PC-3 (cell line): ENCODE data around the gene VPS37D. TPM values are rescaled to one million over a fixed set of nuclear protein-coding genes. Genes with fewer than 3 reads are reported as not detected.

ENCODE experiments used
- ATAC-seq: fragments of 200-7000 bp; cut with Tn5 transposase; 2 replicates; pipeline ENCODE4 v1.9.1; 2020; ENCODE audit warnings: mild to moderate bottlenecking, moderate library complexity
- BruUV-seq: library from RNA; stranded (reverse); fragments of 400-500 nt; replicated peaks from 2 replicates; lab custom pipeline; 2021; lab: Mats Ljungman, UMichigan
- CTCF ChIA-PET: fragments of 300-600 bp; sonication (Branson Sonifier 250); formaldehyde crosslinking; loops from one replicate; lab custom pipeline; 2022; ENCODE audit warnings: antibody characterized with exemption; lab: Charles Lee
- POLR2A ChIA-PET: fragments of 300-600 bp; sonication (Branson Sonifier 250); formaldehyde crosslinking; loops from one replicate; lab custom pipeline; 2022; ENCODE audit warnings: antibody characterized with exemption; ENCODE audit not compliant: unreplicated experiment; lab: Charles Lee
- DNase-seq: peaks from one replicate; pipeline ENCODE4 v3.0.0-alpha.2; 2015
- H2AFZ ChIP-seq: fragments of 300-600 bp; sonication (generic); 2 replicates; pipeline ENCODE4 v1.6.0; 2016; ENCODE audit warnings: antibody characterized with exemption, low read length
- H3F3A ChIP-seq: fragments of 300-600 bp; sonication (generic); one replicate; pipeline ENCODE4 v1.6.0; 2017; ENCODE audit warnings: antibody characterized with exemption, low read length, control low read depth, mild to moderate bottlenecking; ENCODE audit not compliant: unreplicated experiment
- H3K27ac ChIP-seq: fragments of 300-600 bp; sonication (generic); 2 replicates; pipeline ENCODE4 v1.5.1; 2016; ENCODE audit warnings: mild to moderate bottlenecking, low read length
- H3K27me3 ChIP-seq: fragments of 300-600 bp; sonication (generic); 2 replicates; pipeline ENCODE4 v1.6.1; 2016; ENCODE audit warnings: low read length, mixed read lengths
- H3K36me3 ChIP-seq: fragments of 300-600 bp; sonication (generic); 2 replicates; pipeline ENCODE4 v1.6.1; 2016; ENCODE audit warnings: low read depth, mixed run types, low read length, mixed read lengths
- H3K4me1 ChIP-seq: fragments of 300-600 bp; sonication (generic); 2 replicates; pipeline ENCODE4 v1.5.1; 2016; ENCODE audit warnings: low read length; ENCODE audit not compliant: insufficient read depth
- H3K4me2 ChIP-seq: fragments of 300-600 bp; sonication (generic); 2 replicates; pipeline ENCODE4 v1.6.0; 2016; ENCODE audit warnings: low read length
- H3K4me3 ChIP-seq: fragments of 300-600 bp; sonication (generic); 2 replicates; pipeline ENCODE4 v1.5.1; 2016; ENCODE audit warnings: mild to moderate bottlenecking, low read length, mixed read lengths
- H3K79me2 ChIP-seq: fragments of 300-600 bp; sonication (generic); 2 replicates; pipeline ENCODE4 v1.6.1; 2017; ENCODE audit warnings: low read length, mixed read lengths
- H3K9ac ChIP-seq: fragments of 300-600 bp; sonication (generic); 2 replicates; pipeline ENCODE4 v1.6.0; 2016; ENCODE audit warnings: mild to moderate bottlenecking, low read length
- H3K9me2 ChIP-seq: fragments of 300-600 bp; sonication (generic); replicated peaks from 2 replicates; pipeline ENCODE4 v1.6.1; 2016; ENCODE audit warnings: mixed run types, low read length, mixed read lengths
- H3K9me3 ChIP-seq: fragments of 300-600 bp; sonication (generic); 2 replicates; pipeline ENCODE4 v1.6.1; 2016; ENCODE audit warnings: low read length, mixed read lengths
- H4K20me1 ChIP-seq: fragments of 300-600 bp; sonication (generic); 2 replicates; pipeline ENCODE4 v1.6.1; 2016; ENCODE audit warnings: low read length, mixed read lengths
- EZH2 ChIP-seq: fragments of 300-600 bp; sonication (generic); IDR thresholded peaks from one replicate; pipeline ENCODE4 v1.6.1; 2017; ENCODE audit warnings: antibody characterized with exemption, mild to moderate bottlenecking, low read length; ENCODE audit not compliant: unreplicated experiment
- EZH2phosphoT487 ChIP-seq: fragments of 300-600 bp; sonication (generic); IDR thresholded peaks from 2 replicates; pipeline ENCODE4 v1.6.1; 2018; ENCODE audit warnings: mild to moderate bottlenecking, antibody characterized with exemption, low read length, borderline replicate concordance
- intact Hi-C: fragments of 100-400 bp; cut with micrococcal nuclease; formaldehyde crosslinking; loops from 2 replicates; pipeline ENCODE4 v1.9.0; 2023
- total RNA-seq: library from RNA; depleted of rRNA; stranded (reverse); fragments of >200 nt; gene quantifications from 2 replicates; pipeline ENCODE4 v1.2.3, GENCODE V29; 2014
- TF ChIP-seq, protein P1 (sequence below): fragments of 300-600 bp; sonication (generic); conservative IDR thresholded peaks from 2 replicates; pipeline ENCODE4 v1.5.1; 2017; ENCODE audit warnings: antibody characterized with exemption, low read depth, mild to moderate bottlenecking, low read length

VPS37D gene
- total RNA-seq, 1 experiment from 2014 or later: 6.3 TPM

DNA sequence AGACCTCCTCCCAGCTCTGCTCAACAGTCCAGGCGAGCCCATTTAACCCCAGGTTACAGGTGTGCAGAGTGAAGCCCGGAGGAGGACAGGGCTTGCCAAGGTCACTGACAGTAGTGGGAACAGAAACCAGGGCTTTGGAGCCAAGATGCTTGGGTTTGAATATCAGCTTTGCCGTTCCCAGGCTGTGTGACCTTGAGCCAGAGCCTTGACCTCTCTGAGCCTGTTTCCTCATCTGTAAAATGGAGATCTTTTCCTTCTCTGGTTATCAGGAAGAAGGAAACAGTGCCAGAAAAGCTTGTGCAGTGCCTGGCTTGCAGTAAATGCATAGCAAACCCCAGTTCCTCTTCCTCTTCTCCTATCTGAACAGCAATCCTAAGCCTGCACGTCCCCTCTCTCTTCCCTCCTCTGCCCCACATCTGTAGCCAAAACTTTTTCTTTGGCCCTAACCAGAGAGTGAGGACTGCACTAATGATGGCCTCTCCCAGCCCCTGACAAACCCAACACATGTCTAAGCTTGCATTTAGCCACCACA is 21.9 kb upstream of the VPS37D start:
- Histone ChIP-seq H3F3A (no peaks in the 10 kb centered on the region), H3K79me2 (no peaks in the 10 kb centered on the region), H3K27me3 (peaks cover 11% of the 10 kb centered on the region), H2AFZ (no peak overlapping the region), H3K9me3 (no peaks in the 10 kb centered on the region), H4K20me1 (no peaks in the 10 kb centered on the region), H3K36me3 (no peaks in the 10 kb centered on the region), H3K9me2 (no peaks in the 10 kb centered on the region), H3K4me1 (no peaks in the 10 kb centered on the region), H3K4me3 (no peak overlapping the region), H3K9ac (no peak overlapping the region), H3K4me2 (no peak overlapping the region), H3K27ac (no peak overlapping the region)
- no TSS peak for BruUV-seq
- ChIA-PET CTCF (interaction anchor here (0.5 kb wide), 1 partner anchor 58 kb away, joined by 5 read pairs; no protein-coding TSS in a partner anchor), POLR2A (no interaction called here)
- TF ChIP-seq EZH2: no peak
- TF ChIP-seq, protein P1, sequence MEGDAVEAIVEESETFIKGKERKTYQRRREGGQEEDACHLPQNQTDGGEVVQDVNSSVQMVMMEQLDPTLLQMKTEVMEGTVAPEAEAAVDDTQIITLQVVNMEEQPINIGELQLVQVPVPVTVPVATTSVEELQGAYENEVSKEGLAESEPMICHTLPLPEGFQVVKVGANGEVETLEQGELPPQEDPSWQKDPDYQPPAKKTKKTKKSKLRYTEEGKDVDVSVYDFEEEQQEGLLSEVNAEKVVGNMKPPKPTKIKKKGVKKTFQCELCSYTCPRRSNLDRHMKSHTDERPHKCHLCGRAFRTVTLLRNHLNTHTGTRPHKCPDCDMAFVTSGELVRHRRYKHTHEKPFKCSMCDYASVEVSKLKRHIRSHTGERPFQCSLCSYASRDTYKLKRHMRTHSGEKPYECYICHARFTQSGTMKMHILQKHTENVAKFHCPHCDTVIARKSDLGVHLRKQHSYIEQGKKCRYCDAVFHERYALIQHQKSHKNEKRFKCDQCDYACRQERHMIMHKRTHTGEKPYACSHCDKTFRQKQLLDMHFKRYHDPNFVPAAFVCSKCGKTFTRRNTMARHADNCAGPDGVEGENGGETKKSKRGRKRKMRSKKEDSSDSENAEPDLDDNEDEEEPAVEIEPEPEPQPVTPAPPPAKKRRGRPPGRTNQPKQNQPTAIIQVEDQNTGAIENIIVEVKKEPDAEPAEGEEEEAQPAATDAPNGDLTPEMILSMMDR: no peak
- no peak for TF ChIP-seq EZH2phosphoT487
- DNase-seq (no peak), ATAC-seq (no peak)
- intact Hi-C loops: no loop called here

DNA sequence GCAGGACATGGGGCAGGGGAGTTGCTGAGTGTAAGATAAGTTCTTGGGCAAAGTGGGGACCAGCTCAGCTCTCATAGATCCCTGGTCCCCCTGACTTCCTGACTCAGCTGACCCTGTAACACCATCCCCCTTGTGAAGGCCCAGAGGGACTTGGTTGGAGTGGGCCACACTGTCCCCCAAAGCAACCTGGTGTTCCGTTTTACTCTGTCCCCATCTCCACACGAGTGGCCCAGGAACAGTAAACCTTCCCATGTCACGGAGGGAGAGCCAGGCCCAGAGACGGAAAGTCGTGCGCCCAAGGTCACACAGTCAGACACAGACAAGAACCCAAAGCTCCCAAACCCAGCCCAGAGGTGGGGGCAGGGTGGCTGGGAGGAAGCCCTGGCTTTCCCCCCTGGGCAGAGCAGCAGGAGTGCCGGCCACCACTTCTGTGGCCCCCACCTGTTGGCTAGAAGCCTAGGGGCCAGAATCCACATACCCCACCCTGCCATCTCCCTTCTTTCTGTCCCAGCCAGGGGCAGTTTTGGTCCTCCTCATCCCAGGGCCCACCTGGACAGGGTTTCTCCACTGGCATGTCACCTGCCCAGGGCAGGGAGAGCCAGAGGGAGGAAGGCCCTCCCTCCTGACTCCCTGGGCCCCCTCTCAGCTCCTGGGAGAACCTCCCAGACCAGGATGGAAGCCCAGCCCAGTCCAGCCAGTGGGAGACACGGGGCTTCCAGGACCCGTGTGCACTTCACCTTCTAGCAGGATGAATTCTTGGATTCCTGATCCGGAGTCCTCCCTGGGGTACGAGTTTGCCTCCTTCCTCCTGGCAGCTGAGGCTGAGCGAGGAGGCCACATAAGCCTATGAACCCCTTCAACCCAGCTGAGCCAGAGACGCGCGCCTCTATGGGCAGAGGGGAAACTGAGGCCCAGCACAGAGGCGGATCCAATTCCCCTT is 20.6 kb upstream of the VPS37D start:
- CTCF ChIA-PET: no interaction called here

More for the DNA sequence above, 20.6 kb upstream of the VPS37D start:
- peak overlapping the region; percentile 83; the same call in 1 of the 2 replicates for H3K4me2 ChIP-seq
- H3K9me2 ChIP-seq: no peaks in the 10 kb centered on the region
- no peaks in the 10 kb centered on the region for H3K36me3 ChIP-seq
- no peak for DNase-seq
- H2AFZ ChIP-seq: no peak overlapping the region
- no peaks in the 10 kb centered on the region for H4K20me1 ChIP-seq
- H3K27ac ChIP-seq: no peak overlapping the region
- no peaks in the 10 kb centered on the region for H3K9me3 ChIP-seq
- POLR2A ChIA-PET: no interaction called here
- H3K27me3 ChIP-seq: peaks cover 11% of the 10 kb centered on the region
- intact Hi-C loops: no loop called here
- ATAC-seq: no peak
- H3F3A ChIP-seq: no peaks in the 10 kb centered on the region
- H3K79me2 ChIP-seq: no peaks in the 10 kb centered on the region
- H3K4me1 ChIP-seq: no peaks in the 10 kb centered on the region
- no peak overlapping the region for H3K4me3 ChIP-seq
- TF ChIP-seq EZH2: no peak
- TF ChIP-seq EZH2phosphoT487: no peak
- TF ChIP-seq, protein P1: no peak
- no peak overlapping the region for H3K9ac ChIP-seq
- no TSS peak for BruUV-seq
